Measurements from ENCODE around the gene HESX1.

HESX1 gene

DNA sequence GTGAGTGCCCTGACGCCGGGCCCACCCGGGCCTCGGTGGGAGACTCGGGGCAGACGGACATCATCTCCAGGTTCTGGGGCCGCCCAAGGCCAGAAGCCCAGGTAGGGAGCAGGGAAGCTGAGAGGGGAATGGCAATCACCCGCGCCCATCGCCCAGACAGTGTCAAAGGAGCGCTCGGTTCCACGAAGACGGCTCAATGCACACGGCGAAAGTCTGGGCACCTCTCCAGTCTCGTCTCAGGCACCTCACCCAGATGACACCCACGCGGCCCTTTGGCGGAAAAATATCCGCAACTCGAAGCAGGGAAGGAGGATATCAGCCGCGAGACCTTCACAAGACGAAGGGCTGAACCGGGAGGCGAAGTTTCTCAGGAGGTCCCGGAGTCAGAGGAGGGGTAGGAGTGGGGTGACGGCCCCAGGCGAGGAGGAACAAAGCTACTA lies 35.5 kb downstream of the HESX1 start:
- in situ Hi-C loops (cut with HindIII; ENCODE audit: low sequenced_read_pairs): no loop called here
- H3K4me3 ChIP-seq (ENCODE audit: low read depth, low read length): peak overlapping the region; percentile 60
- TF ChIP-seq, protein P1, sequence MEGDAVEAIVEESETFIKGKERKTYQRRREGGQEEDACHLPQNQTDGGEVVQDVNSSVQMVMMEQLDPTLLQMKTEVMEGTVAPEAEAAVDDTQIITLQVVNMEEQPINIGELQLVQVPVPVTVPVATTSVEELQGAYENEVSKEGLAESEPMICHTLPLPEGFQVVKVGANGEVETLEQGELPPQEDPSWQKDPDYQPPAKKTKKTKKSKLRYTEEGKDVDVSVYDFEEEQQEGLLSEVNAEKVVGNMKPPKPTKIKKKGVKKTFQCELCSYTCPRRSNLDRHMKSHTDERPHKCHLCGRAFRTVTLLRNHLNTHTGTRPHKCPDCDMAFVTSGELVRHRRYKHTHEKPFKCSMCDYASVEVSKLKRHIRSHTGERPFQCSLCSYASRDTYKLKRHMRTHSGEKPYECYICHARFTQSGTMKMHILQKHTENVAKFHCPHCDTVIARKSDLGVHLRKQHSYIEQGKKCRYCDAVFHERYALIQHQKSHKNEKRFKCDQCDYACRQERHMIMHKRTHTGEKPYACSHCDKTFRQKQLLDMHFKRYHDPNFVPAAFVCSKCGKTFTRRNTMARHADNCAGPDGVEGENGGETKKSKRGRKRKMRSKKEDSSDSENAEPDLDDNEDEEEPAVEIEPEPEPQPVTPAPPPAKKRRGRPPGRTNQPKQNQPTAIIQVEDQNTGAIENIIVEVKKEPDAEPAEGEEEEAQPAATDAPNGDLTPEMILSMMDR (IDR thresholded peaks at IDR 0.05; ENCODE audit: low read depth, low read length): no peak
- DNase-seq (ENCODE audit: low read depth, low spot score): peak; percentile 23

DNA sequence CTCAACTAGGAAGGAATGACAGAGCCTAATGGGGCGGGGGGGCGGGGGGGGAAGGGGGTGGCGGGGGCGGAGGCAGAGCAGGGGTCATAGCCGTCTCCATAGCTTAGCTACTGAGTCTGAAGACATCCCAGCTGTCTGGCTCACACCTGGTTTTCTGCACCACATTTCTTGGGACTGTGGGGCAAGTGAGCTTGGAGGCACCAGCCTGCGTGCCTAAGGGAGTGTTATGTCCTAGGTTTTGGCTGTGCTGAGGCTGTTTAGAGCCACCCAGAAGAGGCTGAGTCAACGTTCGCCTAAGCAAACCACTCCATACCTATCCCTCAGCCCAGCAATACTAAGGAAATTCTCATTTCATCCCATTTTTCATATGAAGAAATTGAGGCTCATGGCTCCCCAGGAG lies 36.0 kb downstream of the HESX1 start:
- TF ChIP-seq, protein P1 (IDR thresholded peaks at IDR 0.05; ENCODE audit: low read depth, low read length): no peak
- peak overlapping the region; percentile 60 for H3K4me3 ChIP-seq (ENCODE audit: low read depth, low read length)
- in situ Hi-C loops (cut with HindIII; ENCODE audit: low sequenced_read_pairs): no loop called here

DNA sequence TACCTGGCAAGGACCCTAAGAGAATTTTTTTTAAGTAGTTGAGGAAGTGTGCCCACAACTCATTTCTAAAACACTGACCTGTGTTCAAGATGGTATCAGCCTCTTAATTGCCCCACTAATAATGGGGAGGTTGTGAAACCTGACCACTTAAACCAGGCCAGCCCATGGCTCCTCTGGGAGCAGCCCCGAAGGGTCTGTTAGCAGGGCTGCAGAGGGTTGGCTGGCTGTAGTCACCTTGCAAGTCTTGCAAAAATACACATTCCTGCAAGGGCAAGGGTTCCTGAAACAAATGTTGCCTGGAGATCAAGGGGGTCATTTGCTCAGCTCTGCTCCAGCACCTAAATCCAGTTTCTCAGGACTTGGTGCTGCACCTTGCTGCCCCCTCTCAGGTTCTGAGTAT lies 37.9 kb downstream of the HESX1 start:
- TF ChIP-seq, protein P1 (IDR thresholded peaks at IDR 0.05; ENCODE audit: low read depth, low read length): no peak
- DNase-seq (ENCODE audit: low read depth, low spot score): no peak
- H3K4me3 ChIP-seq (ENCODE audit: low read depth, low read length): no peak overlapping the region
- in situ Hi-C loops (cut with HindIII; ENCODE audit: low sequenced_read_pairs): no loop called here

More for the DNA sequence above, 36.0 kb downstream of the HESX1 start:
- DNase-seq (ENCODE audit: low read depth, low spot score): no peak

DNA sequence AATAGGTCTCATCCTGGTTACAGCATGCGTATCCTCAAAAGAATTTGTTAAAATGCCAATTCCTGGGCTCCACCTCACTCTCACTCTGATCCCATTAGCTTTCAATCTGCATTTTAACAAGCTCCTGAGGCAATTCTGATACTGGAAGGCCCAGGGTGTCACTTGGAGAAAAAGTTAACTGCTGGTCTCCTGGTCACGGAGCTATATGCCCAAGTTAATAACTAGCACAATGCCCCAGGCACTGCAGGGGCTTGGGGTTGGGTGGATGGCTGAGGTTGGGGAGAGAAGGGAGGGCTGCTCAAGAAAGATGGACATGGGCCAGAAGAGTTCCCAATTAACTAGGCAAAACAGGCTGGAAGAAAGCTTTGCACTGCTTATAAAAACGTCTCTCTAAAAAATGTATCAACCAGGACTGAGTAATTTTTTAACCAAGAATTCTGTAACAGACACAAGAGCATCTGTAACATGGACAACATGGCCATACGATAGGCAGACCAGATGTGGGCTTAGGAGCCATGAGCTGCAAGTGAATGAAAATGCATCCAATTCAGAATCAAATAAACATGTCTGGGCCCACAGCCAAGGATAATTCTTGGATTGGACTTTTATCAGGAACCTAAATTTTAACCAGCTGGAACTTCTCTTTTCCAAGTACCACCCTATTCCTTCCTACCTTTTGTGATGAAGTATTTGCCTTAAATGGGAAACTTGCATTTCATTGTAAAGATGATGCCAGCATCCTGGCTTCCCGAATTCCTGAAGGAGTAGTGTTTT lies 38.8 kb downstream of the HESX1 start:
- TF ChIP-seq, protein P1 (IDR thresholded peaks at IDR 0.05; ENCODE audit: low read depth, low read length): no peak
- no peak overlapping the region for H3K4me3 ChIP-seq (ENCODE audit: low read depth, low read length)
- no peak for DNase-seq (ENCODE audit: low read depth, low spot score)
- in situ Hi-C loops (cut with HindIII; ENCODE audit: low sequenced_read_pairs): no loop called here

DNA sequence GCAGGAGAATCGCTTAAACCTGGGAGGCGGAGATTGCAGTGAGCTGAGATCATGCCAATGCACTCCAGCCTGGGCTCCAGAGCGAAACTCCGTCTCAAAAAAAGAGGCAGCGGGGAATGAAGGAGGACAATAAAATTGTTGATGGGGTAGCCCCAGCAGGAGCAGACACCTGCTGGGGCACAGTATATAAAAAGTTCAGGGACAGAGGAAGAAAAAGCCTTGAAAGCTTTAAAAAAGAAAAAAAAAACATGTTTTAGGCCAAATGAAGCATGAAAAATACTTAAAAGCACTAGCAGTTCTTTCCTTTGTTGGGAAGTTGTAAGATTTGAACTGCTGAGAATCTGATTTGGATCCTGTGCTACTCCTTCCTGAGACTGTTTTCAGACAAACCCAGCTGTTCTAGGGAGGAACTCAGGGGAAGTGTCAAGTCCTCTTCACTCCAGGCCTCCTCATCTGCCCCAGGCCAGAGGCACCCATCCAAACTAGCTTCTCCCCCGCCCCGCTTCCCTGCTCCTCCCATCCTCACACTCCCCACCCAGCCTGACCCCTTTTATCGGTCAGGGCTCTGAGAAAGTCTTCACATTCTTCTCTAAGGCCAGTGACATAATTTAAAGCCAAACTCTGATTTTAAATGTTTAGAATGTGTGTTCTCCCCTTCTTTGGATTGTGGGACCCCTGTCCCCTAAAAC lies 39.6 kb downstream of the HESX1 start:
- H3K4me3 ChIP-seq (ENCODE audit: low read depth, low read length): no peak overlapping the region
- DNase-seq (ENCODE audit: low read depth, low spot score): no peak
- in situ Hi-C loops (cut with HindIII; ENCODE audit: low sequenced_read_pairs): no loop called here
- TF ChIP-seq, protein P1 (IDR thresholded peaks at IDR 0.05; ENCODE audit: low read depth, low read length): no peak

DNA sequence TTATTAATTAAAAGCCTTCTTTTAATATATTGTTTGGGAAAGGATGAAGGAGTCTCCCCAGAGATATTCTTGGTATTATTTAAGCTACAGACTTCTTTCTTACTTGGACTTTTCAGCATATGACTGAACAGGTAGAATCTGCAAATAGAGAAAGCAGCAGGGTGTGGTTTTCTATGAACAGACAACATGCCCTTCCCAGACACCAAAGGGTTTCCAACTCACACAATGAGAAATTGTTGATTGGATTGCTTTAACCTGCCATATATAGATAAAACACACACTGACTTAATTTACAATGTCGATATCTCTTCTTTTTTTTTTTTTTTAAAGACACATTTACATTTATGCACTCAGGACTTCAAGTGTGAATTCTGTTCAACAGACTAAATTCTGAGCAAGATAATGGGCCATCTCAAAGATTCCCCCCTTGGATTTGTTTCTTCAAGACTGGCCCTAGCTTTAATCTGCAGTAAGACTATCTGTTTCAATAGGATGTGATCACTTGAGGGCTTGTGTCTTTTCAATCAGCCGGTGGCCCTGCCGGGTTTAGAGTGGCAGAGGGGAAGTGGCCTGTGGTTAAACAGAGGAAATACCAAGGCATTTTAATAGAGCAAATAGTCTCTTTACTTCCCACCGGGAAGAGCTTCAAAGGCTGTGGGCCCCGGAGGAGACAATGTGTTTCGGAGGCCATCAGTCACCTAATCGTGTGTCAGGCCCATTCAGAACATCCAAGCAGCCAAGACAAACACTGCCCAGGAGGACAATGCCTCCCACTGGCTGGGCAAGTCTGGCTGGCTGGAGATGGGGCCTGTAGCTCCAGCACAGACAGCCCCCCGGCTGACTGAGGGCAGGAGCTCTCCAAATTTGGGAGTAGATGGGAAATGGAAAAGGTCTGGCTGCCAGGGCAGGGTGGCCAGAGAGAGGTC lies 40.7 kb downstream of the HESX1 start:
- in situ Hi-C loops (cut with HindIII; ENCODE audit: low sequenced_read_pairs): no loop called here
- peak; percentile 43 for DNase-seq (ENCODE audit: low read depth, low spot score)
- TF ChIP-seq, protein P1 (IDR thresholded peaks at IDR 0.05; ENCODE audit: low read depth, low read length): no peak
- no peak overlapping the region for H3K4me3 ChIP-seq (ENCODE audit: low read depth, low read length)

Data from astrocyte of the spinal cord (primary cell).